GM19328 (cell line): Measurements from ENCODE around the gene ZCCHC4.

Source experiments
- ATAC-seq: cut with Tn5 transposase; IDR thresholded peaks from one replicate; pipeline ENCODE4 v1.9.1; 2021; ENCODE audit warnings: mild to moderate bottlenecking, moderate library complexity; ENCODE audit not compliant: unreplicated experiment

Gene ZCCHC4

GRCh38 chr4:25312496-25313200 lies at the start of gene ZCCHC4:
Gene ZCCHC4, plus strand, starts transcription at chr4:25312774. Its CDS starts 36 bp downstream, at chr4:25312810.
- ATAC-seq = peak; percentile 77

GRCh38 chr4:25271866-25272265 lies 40.7 kb upstream of the ZCCHC4 start:
- ATAC-seq = no peak

GRCh38 chr4:25280210-25280609 lies 32.4 kb upstream of the ZCCHC4 start:
- no peak for ATAC-seq

- ATAC-seq = no peak
These were observed 28.6 kb upstream of the ZCCHC4 start for GRCh38 chr4:25283948-25284347.

- no peak for ATAC-seq
These were observed 28.1 kb upstream of the ZCCHC4 start for GRCh38 chr4:25284466-25284865.

GRCh38 chr4:25290490-25291067 lies 22.0 kb upstream of the ZCCHC4 start:
- ATAC-seq = no peak

GRCh38 chr4:25291158-25291733 lies 21.3 kb upstream of the ZCCHC4 start:
- ATAC-seq = no peak

GRCh38 chr4:25297528-25298242 lies 14.9 kb upstream of the ZCCHC4 start:
- no peak for ATAC-seq

GRCh38 chr4:25299476-25300203 lies 12.9 kb upstream of the ZCCHC4 start:
- ATAC-seq = no peak

GRCh38 chr4:25301471-25301870 lies 11.1 kb upstream of the ZCCHC4 start:
- ATAC-seq = no peak

GRCh38 chr4:25302626-25303025 lies 9.9 kb upstream of the ZCCHC4 start:
- ATAC-seq = no peak

GRCh38 chr4:25303578-25303977 lies 9.0 kb upstream of the ZCCHC4 start:
- no peak for ATAC-seq

- no peak for ATAC-seq
These were observed 6.0 kb upstream of the ZCCHC4 start for GRCh38 chr4:25306518-25307057.

- ATAC-seq = no peak
These were observed 5.0 kb upstream of the ZCCHC4 start for GRCh38 chr4:25307596-25307995.

- no peak for ATAC-seq
These were observed 4.3 kb upstream of the ZCCHC4 start for GRCh38 chr4:25308306-25308705.

- no peak for ATAC-seq
These were observed 3.8 kb upstream of the ZCCHC4 start for GRCh38 chr4:25308761-25309160.

- ATAC-seq = peak; percentile 54
These were observed 2.3 kb upstream of the ZCCHC4 start for GRCh38 chr4:25310066-25310802.

- ATAC-seq = peak; percentile 17
These were observed 1.8 kb upstream of the ZCCHC4 start for GRCh38 chr4:25310803-25311166.

- no peak for ATAC-seq
These were observed 774 bp downstream of the ZCCHC4 start for GRCh38 chr4:25313201-25313895.

- no peak for ATAC-seq
These were observed 7.8 kb downstream of the ZCCHC4 start for GRCh38 chr4:25320336-25320735.
